HepG2 (cell line): ENCODE measurements around the gene H2AZ2. TPM values are rescaled to one million over a fixed set of nuclear protein-coding genes. Genes with fewer than 3 reads are reported as not detected.
A peak's percentile ranks its signal among the peaks of the same experiment; 100 is the strongest.

Experiments used
- EP300 ChIP-seq, 3 experiments: sonication (generic) in 1 of 3; formaldehyde crosslinking in 1 of 3; IDR thresholded peaks; 2 replicates each; pipeline versions ENCODE4 v1.5.1 to v1.6.1; 2011 to 2020; ENCODE audit warnings: low read depth in 2 of 3, low read length in 2 of 3, borderline replicate concordance in 1 of 3, improper control_type of control experiment in 1 of 3, mild to moderate bottlenecking in 1 of 3, missing genetic modification reagents in 1 of 3, moderate library complexity in 1 of 3
- IKZF4 ChIP-seq: sonication (generic); formaldehyde crosslinking; IDR thresholded peaks from 2 replicates; pipeline ENCODE4 v1.5.1; 2020; ENCODE audit warnings: borderline replicate concordance, mild to moderate bottlenecking, low read depth, missing genetic modification reagents; ENCODE audit errors: not compliant biosample characterization
- MEF2D ChIP-seq: sonication (generic); formaldehyde crosslinking; IDR thresholded peaks from 2 replicates; pipeline ENCODE4 v1.5.1; 2020; ENCODE audit warnings: mild to moderate bottlenecking, missing genetic modification reagents
- SMYD3 ChIP-seq: sonication (generic); formaldehyde crosslinking; IDR thresholded peaks from 2 replicates; pipeline ENCODE4 v1.8.1; 2023; ENCODE audit warnings: mild to moderate bottlenecking, missing genetic modification reagents
- ZNF446 ChIP-seq: sonication (generic); formaldehyde crosslinking; IDR thresholded peaks from 2 replicates; pipeline ENCODE4 v1.5.0; 2020; ENCODE audit warnings: mild to moderate bottlenecking, missing genetic modification reagents
- ZNF615 ChIP-seq: sonication (generic); formaldehyde crosslinking; IDR thresholded peaks from 2 replicates; pipeline ENCODE4 v1.5.0; 2020; ENCODE audit warnings: mild to moderate bottlenecking, missing genetic modification reagents, borderline replicate concordance
- ZNF749 ChIP-seq: sonication (generic); formaldehyde crosslinking; IDR thresholded peaks from 2 replicates; pipeline ENCODE4 v1.8.0; 2022; ENCODE audit warnings: mild to moderate bottlenecking, missing genetic modification reagents, moderate library complexity, borderline replicate concordance
- ZNF790 ChIP-seq: sonication (generic); formaldehyde crosslinking; IDR thresholded peaks from 2 replicates; pipeline ENCODE4 v1.8.0; 2022; ENCODE audit warnings: missing genetic modification reagents, mild to moderate bottlenecking, borderline replicate concordance
- ZNF816 ChIP-seq: sonication (generic); formaldehyde crosslinking; IDR thresholded peaks from 2 replicates; pipeline ENCODE4 v1.8.0; 2022; ENCODE audit warnings: missing genetic modification reagents, mild to moderate bottlenecking, borderline replicate concordance
- polyA plus RNA-seq, 8 experiments: library from polyadenylated mRNA; depleted of rRNA in 3 of 8; stranded (reverse) in 7 of 8; unstranded in 1 of 8; fragments of >200 nt; fragmentation: Illumina TruSeq in 4 of 8; extraction: Trizol in 4 of 8; gene quantifications; 2 replicates each; pipeline versions ENCODE4 v1.2.1 to v1.2.3, GENCODE V29; 2011 to 2016; ENCODE audit warnings: low read depth in 4 of 8, missing spikeins in 1 of 8, mixed read lengths in 1 of 8; ENCODE audit not compliant: insufficient read depth in 1 of 8
- total RNA-seq, 5 experiments: library from RNA; depleted of rRNA; stranded (reverse); fragments of >200 nt; fragmentation: Illumina TruSeq; extraction: Trizol; gene quantifications; 2 replicates each; pipeline ENCODE4 v1.2.3, GENCODE V29; 2016; ENCODE audit warnings: low read depth in 1 of 5
- TF ChIP-seq, protein P1 (sequence below): sonication (generic); formaldehyde crosslinking; IDR thresholded peaks from 2 replicates; pipeline ENCODE4 v1.4.0; 2020; ENCODE audit warnings: missing genetic modification reagents
- TF ChIP-seq, protein P2 (sequence below): sonication (generic); formaldehyde crosslinking; IDR thresholded peaks from 2 replicates; pipeline ENCODE4 v1.4.0; 2020; ENCODE audit warnings: missing genetic modification reagents
- TF ChIP-seq, protein P3 (sequence below): sonication (generic); formaldehyde crosslinking; IDR thresholded peaks from 2 replicates; pipeline ENCODE4 v1.8.0; 2022; ENCODE audit warnings: mild to moderate bottlenecking, missing genetic modification reagents; ENCODE audit not compliant: insufficient replicate concordance
- TF ChIP-seq, protein P4 (sequence below): sonication (generic); formaldehyde crosslinking; IDR thresholded peaks from 2 replicates; pipeline ENCODE4 v1.5.0; 2020; ENCODE audit warnings: mild to moderate bottlenecking, missing genetic modification reagents
- TF ChIP-seq, protein P5 (sequence below): sonication (generic); formaldehyde crosslinking; IDR thresholded peaks from 2 replicates; pipeline ENCODE4 v1.4.0; 2020; ENCODE audit warnings: missing genetic modification reagents, borderline replicate concordance

H2AZ2 gene
- total and polyA plus RNA-seq, 2 of the 13 experiments (the other 11 are each of a cell fraction or from before 2014, with no cell fraction given): 121 to 223 TPM

DNA sequence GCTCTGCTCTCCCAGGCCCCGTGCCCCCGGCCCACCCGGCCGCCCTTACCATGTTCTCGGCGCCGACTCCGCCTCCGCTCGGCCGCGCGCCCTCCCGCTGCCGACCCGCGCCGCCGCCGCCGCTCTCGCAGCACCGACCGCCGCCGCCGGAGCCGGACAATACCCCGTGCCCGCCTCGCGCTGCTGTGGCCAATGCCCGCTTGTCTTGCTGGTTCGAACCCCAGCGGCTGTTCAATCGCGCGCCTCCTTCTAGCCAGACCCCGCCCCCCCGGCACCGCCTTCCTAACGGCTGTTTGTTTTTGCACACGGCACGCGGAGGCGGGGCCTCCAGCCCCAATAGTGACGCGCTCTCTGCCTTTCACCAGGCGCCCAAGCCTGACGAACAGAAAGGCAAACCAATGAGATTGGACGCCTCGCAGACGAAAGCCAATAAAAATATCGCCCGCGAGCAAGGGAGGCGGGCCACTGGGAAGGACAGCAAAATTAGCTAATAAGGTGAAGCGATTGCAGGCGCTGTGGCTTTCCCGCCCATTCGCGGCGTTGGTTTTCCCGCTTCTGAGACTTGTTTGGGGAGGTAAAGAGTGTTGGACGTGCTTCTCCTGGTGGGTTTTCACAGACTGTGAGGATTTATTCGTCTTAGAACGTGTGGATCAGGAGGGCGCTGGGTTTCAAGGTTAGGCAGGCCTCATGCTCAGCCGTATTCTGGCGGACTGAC is at the start of gene H2AZ2 (continued):
- TF ChIP-seq EP300 (IDR thresholded peaks at IDR 0.05; ENCODE audit: low read depth in 2 of 2, low read length in 2 of 2): no peak
- no peak; the same call in 1 of the 2 replicates for TF ChIP-seq EP300 (CRISPR knock-in tag; IDR thresholded peaks at IDR 0.05; ENCODE audit: borderline replicate concordance)
- peak; percentile 77; the same call in 1 of the 2 replicates for TF ChIP-seq SMYD3 (CRISPR knock-in tag)
- no peak for TF ChIP-seq ZNF615
- peak; percentile 37; the same call in 1 of the 2 replicates for TF ChIP-seq ZNF790
- no peak for TF ChIP-seq ZNF446 (CRISPR knock-in tag)
- peak; percentile 90; the same call in 1 of the 2 replicates for TF ChIP-seq ZNF816
- peak; percentile 80; the same call in 1 of the 2 replicates for TF ChIP-seq ZNF749 (CRISPR knock-in tag)
- TF ChIP-seq, protein P1, sequence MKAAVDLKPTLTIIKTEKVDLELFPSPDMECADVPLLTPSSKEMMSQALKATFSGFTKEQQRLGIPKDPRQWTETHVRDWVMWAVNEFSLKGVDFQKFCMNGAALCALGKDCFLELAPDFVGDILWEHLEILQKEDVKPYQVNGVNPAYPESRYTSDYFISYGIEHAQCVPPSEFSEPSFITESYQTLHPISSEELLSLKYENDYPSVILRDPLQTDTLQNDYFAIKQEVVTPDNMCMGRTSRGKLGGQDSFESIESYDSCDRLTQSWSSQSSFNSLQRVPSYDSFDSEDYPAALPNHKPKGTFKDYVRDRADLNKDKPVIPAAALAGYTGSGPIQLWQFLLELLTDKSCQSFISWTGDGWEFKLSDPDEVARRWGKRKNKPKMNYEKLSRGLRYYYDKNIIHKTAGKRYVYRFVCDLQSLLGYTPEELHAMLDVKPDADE: no peak
- TF ChIP-seq, protein P2, sequence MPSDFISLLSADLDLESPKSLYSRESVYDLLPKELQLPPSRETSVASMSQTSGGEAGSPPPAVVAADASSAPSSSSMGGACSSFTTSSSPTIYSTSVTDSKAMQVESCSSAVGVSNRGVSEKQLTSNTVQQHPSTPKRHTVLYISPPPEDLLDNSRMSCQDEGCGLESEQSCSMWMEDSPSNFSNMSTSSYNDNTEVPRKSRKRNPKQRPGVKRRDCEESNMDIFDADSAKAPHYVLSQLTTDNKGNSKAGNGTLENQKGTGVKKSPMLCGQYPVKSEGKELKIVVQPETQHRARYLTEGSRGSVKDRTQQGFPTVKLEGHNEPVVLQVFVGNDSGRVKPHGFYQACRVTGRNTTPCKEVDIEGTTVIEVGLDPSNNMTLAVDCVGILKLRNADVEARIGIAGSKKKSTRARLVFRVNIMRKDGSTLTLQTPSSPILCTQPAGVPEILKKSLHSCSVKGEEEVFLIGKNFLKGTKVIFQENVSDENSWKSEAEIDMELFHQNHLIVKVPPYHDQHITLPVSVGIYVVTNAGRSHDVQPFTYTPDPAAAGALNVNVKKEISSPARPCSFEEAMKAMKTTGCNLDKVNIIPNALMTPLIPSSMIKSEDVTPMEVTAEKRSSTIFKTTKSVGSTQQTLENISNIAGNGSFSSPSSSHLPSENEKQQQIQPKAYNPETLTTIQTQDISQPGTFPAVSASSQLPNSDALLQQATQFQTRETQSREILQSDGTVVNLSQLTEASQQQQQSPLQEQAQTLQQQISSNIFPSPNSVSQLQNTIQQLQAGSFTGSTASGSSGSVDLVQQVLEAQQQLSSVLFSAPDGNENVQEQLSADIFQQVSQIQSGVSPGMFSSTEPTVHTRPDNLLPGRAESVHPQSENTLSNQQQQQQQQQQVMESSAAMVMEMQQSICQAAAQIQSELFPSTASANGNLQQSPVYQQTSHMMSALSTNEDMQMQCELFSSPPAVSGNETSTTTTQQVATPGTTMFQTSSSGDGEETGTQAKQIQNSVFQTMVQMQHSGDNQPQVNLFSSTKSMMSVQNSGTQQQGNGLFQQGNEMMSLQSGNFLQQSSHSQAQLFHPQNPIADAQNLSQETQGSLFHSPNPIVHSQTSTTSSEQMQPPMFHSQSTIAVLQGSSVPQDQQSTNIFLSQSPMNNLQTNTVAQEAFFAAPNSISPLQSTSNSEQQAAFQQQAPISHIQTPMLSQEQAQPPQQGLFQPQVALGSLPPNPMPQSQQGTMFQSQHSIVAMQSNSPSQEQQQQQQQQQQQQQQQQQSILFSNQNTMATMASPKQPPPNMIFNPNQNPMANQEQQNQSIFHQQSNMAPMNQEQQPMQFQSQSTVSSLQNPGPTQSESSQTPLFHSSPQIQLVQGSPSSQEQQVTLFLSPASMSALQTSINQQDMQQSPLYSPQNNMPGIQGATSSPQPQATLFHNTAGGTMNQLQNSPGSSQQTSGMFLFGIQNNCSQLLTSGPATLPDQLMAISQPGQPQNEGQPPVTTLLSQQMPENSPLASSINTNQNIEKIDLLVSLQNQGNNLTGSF: 0 out of 2 replicates have a peak, but pooled peaks have one; percentile 69
- TF ChIP-seq, protein P3, sequence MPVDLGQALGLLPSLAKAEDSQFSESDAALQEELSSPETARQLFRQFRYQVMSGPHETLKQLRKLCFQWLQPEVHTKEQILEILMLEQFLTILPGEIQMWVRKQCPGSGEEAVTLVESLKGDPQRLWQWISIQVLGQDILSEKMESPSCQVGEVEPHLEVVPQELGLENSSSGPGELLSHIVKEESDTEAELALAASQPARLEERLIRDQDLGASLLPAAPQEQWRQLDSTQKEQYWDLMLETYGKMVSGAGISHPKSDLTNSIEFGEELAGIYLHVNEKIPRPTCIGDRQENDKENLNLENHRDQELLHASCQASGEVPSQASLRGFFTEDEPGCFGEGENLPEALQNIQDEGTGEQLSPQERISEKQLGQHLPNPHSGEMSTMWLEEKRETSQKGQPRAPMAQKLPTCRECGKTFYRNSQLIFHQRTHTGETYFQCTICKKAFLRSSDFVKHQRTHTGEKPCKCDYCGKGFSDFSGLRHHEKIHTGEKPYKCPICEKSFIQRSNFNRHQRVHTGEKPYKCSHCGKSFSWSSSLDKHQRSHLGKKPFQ: no peak
- no peak for TF ChIP-seq IKZF4 (CRISPR knock-in tag)
- TF ChIP-seq MEF2D (CRISPR knock-in tag): peak; percentile 76
- TF ChIP-seq, protein P4, sequence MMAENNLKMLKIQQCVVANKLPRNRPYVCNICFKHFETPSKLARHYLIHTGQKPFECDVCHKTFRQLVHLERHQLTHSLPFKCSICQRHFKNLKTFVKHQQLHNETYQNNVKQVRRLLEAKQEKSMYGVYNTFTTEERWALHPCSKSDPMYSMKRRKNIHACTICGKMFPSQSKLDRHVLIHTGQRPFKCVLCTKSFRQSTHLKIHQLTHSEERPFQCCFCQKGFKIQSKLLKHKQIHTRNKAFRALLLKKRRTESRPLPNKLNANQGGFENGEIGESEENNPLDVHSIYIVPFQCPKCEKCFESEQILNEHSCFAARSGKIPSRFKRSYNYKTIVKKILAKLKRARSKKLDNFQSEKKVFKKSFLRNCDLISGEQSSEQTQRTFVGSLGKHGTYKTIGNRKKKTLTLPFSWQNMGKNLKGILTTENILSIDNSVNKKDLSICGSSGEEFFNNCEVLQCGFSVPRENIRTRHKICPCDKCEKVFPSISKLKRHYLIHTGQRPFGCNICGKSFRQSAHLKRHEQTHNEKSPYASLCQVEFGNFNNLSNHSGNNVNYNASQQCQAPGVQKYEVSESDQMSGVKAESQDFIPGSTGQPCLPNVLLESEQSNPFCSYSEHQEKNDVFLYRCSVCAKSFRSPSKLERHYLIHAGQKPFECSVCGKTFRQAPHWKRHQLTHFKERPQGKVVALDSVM (CRISPR knock-in tag): no peak
- TF ChIP-seq, protein P5, sequence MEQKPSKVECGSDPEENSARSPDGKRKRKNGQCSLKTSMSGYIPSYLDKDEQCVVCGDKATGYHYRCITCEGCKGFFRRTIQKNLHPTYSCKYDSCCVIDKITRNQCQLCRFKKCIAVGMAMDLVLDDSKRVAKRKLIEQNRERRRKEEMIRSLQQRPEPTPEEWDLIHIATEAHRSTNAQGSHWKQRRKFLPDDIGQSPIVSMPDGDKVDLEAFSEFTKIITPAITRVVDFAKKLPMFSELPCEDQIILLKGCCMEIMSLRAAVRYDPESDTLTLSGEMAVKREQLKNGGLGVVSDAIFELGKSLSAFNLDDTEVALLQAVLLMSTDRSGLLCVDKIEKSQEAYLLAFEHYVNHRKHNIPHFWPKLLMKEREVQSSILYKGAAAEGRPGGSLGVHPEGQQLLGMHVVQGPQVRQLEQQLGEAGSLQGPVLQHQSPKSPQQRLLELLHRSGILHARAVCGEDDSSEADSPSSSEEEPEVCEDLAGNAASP: no peak
